Loucy (cell line): ENCODE data around the gene TMEM187.

ENCODE experiments used
- EZH2phosphoT487 ChIP-seq: fragments of 200-600 bp; IDR thresholded peaks from 2 replicates; pipeline ENCODE4 v1.6.1; 2018; ENCODE audit warnings: antibody characterized with exemption, mild to moderate bottlenecking, moderate library complexity, borderline replicate concordance
- TF ChIP-seq, protein P1 (sequence below): fragments of 200-600 bp; sonication (generic); conservative IDR thresholded peaks from 2 replicates; pipeline ENCODE4 v1.5.1; 2014; ENCODE audit warnings: mild to moderate bottlenecking, antibody characterized with exemption, low read length

GRCh38 chrX:153927672-153927921 is 45.0 kb upstream of the TMEM187 start:
- TF ChIP-seq, protein P1, sequence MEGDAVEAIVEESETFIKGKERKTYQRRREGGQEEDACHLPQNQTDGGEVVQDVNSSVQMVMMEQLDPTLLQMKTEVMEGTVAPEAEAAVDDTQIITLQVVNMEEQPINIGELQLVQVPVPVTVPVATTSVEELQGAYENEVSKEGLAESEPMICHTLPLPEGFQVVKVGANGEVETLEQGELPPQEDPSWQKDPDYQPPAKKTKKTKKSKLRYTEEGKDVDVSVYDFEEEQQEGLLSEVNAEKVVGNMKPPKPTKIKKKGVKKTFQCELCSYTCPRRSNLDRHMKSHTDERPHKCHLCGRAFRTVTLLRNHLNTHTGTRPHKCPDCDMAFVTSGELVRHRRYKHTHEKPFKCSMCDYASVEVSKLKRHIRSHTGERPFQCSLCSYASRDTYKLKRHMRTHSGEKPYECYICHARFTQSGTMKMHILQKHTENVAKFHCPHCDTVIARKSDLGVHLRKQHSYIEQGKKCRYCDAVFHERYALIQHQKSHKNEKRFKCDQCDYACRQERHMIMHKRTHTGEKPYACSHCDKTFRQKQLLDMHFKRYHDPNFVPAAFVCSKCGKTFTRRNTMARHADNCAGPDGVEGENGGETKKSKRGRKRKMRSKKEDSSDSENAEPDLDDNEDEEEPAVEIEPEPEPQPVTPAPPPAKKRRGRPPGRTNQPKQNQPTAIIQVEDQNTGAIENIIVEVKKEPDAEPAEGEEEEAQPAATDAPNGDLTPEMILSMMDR: no peak
- TF ChIP-seq EZH2phosphoT487: no peak
